H1 (cell line): ENCODE measurements around the gene EGR4. TPM values are rescaled to one million over a fixed set of nuclear protein-coding genes. Genes with fewer than 3 reads are reported as not detected.

Source experiments
- CHD7 ChIP-seq: fragments of 300-600 bp; sonication (generic); IDR thresholded peaks from 2 replicates; pipeline ENCODE4 v1.7.1; 2012; ENCODE audit warnings: low read length, moderate library complexity, mild to moderate bottlenecking, inconsistent platforms; ENCODE audit not compliant: insufficient replicate concordance
- EZH2 ChIP-seq: fragments of 200-600 bp; sonication (generic); IDR thresholded peaks from 2 replicates; pipeline ENCODE4 v1.7.1; 2012; ENCODE audit warnings: low read depth, mild to moderate bottlenecking, moderate library complexity, low read length, inconsistent platforms; ENCODE audit not compliant: severe bottlenecking
- FOSL1 ChIP-seq: IDR thresholded peaks from 2 replicates; pipeline ENCODE4 v1.6.1; 2011; ENCODE audit warnings: mild to moderate bottlenecking, low read depth, low read length, moderate library complexity; ENCODE audit not compliant: insufficient read depth
- GABPA ChIP-seq: IDR thresholded peaks from 2 replicates; pipeline ENCODE4 v1.6.1; 2011; ENCODE audit warnings: mild to moderate bottlenecking, low read length, moderate library complexity, borderline replicate concordance; ENCODE audit not compliant: insufficient read depth
- KDM5A ChIP-seq: fragments of 200-600 bp; IDR thresholded peaks from 2 replicates; pipeline ENCODE4 v1.7.1; 2012; ENCODE audit warnings: mild to moderate bottlenecking, low read length, inconsistent platforms, mixed read lengths
- NRF1 ChIP-seq: IDR thresholded peaks from 2 replicates; pipeline ENCODE4 v1.6.1; 2011; ENCODE audit warnings: mild to moderate bottlenecking, low read depth, low read length, improper control_type of control experiment
- POLR2AphosphoS5 ChIP-seq: IDR thresholded peaks from 2 replicates; pipeline ENCODE4 v1.6.1; 2011; ENCODE audit warnings: low read depth, low read length
- RXRA ChIP-seq: IDR thresholded peaks from 2 replicates; pipeline ENCODE4 v1.6.1; 2011; ENCODE audit warnings: low read depth, mild to moderate bottlenecking, low read length, moderate library complexity; ENCODE audit not compliant: insufficient read depth
- SIX5 ChIP-seq: IDR thresholded peaks from 2 replicates; pipeline ENCODE4 v1.6.1; 2011; ENCODE audit warnings: mild to moderate bottlenecking, low read depth, low read length
- SP2 ChIP-seq: IDR thresholded peaks from 2 replicates; pipeline ENCODE4 v1.6.1; 2012; ENCODE audit warnings: mild to moderate bottlenecking, low read length, inconsistent platforms
- SRF ChIP-seq: IDR thresholded peaks from 2 replicates; pipeline ENCODE4 v1.6.1; 2011; ENCODE audit warnings: mild to moderate bottlenecking, low read depth, low read length, moderate library complexity
- TBP ChIP-seq: IDR thresholded peaks from 2 replicates; pipeline ENCODE4 v1.6.1; 2011; ENCODE audit warnings: low read depth, low read length, improper control_type of control experiment
- TEAD4 ChIP-seq: IDR thresholded peaks from 2 replicates; pipeline ENCODE4 v1.6.1; 2012; ENCODE audit warnings: low read depth, low read length, inconsistent platforms, mixed read lengths
- polyA plus RNA-seq, 7 experiments: library from polyadenylated mRNA; depleted of rRNA in 3 of 7; stranded (reverse) in 5 of 7; unstranded in 2 of 7; fragments of >200 nt in 5 of 7; fragments of 200-250 nt in 2 of 7; gene quantifications; 1 replicate in 5 of 7; 2 replicates in 1 of 7; 4 replicates in 1 of 7; pipeline versions ENCODE4 v1.2.1 to v1.2.3, GENCODE V29; 2011 to 2013; ENCODE audit warnings: missing spikeins in 2 of 7, mixed read lengths in 2 of 7
- total RNA-seq: library from RNA; stranded (reverse); fragmentation: NEBNext Ultra II Directional; extraction: Animal tissue kit (Norgen Biotek cat#: 25700); gene quantifications from 2 replicates; pipeline ENCODE4 v1.2.1, GENCODE V29; 2021

EGR4 gene
- total and polyA plus RNA-seq, 2 of the 8 experiments (the other 6 are each of a cell fraction or from before 2014, with no cell fraction given): 0.20 TPM; not detected in 1

- TF ChIP-seq CHD7 (no peak), SRF (no peak), KDM5A (no peak), POLR2AphosphoS5 (no peak), FOSL1 (no peak), EZH2 (no peak), SP2 (no peak), GABPA (no peak), NRF1 (no peak), SIX5 (no peak), TBP (no peak), TEAD4 (no peak), RXRA (no peak)
These were observed 7.6 kb upstream of the EGR4 start (continued) for GRCh38 chr2:73300926-73301325.
